Neutrophil (primary cell): ENCODE results near the gene CNTNAP2.

ENCODE experiments used
- H3K27ac ChIP-seq: fragments of 200-600 bp; sonication (generic); 2 replicates; pipeline ENCODE4 v1.5.1; 2016; ENCODE audit warnings: mild to moderate bottlenecking, moderate library complexity
- H3K27me3 ChIP-seq: fragments of 200-600 bp; sonication (generic); 2 replicates; pipeline ENCODE4 v1.6.0; 2016; ENCODE audit warnings: mild to moderate bottlenecking
- H3K36me3 ChIP-seq: fragments of 200-600 bp; sonication (generic); 2 replicates; pipeline ENCODE4 v1.5.1; 2017
- H3K4me1 ChIP-seq, 2 experiments: fragments of 200-600 bp in 1 of 2; sonication (generic) in 1 of 2; 1 replicate in 1 of 2; 2 replicates in 1 of 2; pipeline versions ENCODE4 v1.5.1 to v1.6.1; 2013 to 2016; ENCODE audit warnings: low read depth in 1 of 2, low read length in 1 of 2, mild to moderate bottlenecking in 1 of 2, moderate library complexity in 1 of 2; ENCODE audit not compliant: control insufficient read depth in 1 of 2, insufficient read depth in 1 of 2
- H3K4me3 ChIP-seq, 2 experiments: fragments of 200-600 bp in 1 of 2; sonication (generic) in 1 of 2; 1 replicate in 1 of 2; 2 replicates in 1 of 2; pipeline ENCODE4 v1.5.1; 2013 to 2016; ENCODE audit warnings: low read depth in 1 of 2, low read length in 1 of 2, mild to moderate bottlenecking in 1 of 2, moderate library complexity in 1 of 2
- H3K9me3 ChIP-seq: fragments of 200-600 bp; sonication (generic); 2 replicates; pipeline ENCODE4 v1.5.1; 2016
- TF ChIP-seq, protein P1 (sequence below): fragments of 200-600 bp; sonication (generic); IDR thresholded peaks from 2 replicates; pipeline ENCODE4 v1.5.1; 2016; ENCODE audit warnings: antibody characterized with exemption

Gene CNTNAP2

DNA sequence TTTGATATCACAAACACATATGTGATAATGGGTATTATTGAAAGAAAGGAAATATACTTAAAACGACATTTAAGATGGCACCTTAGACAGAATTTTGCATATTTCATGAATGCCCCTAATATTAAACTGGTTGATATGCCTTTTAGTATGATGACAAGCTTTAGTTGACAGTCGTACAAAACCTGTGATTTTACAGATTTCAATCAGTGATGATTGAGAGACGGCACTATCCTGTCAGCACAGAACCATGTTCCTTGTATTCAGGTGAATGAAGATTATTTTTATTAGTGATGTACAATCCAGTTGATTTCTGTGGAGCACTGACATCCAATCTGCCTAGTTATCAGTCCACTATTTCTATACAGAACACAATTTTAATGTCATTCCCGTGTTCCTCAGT lies 333.0 kb downstream of the CNTNAP2 start:
- Histone ChIP-seq H3K4me3 (no peak overlapping the region), H3K9me3 (no peaks in the 10 kb centered on the region), H3K27me3 (no peaks in the 10 kb centered on the region), H3K4me1 (no peaks in the 10 kb centered on the region), H3K36me3 (no peaks in the 10 kb centered on the region), H3K27ac (no peak overlapping the region)
- TF ChIP-seq, protein P1, sequence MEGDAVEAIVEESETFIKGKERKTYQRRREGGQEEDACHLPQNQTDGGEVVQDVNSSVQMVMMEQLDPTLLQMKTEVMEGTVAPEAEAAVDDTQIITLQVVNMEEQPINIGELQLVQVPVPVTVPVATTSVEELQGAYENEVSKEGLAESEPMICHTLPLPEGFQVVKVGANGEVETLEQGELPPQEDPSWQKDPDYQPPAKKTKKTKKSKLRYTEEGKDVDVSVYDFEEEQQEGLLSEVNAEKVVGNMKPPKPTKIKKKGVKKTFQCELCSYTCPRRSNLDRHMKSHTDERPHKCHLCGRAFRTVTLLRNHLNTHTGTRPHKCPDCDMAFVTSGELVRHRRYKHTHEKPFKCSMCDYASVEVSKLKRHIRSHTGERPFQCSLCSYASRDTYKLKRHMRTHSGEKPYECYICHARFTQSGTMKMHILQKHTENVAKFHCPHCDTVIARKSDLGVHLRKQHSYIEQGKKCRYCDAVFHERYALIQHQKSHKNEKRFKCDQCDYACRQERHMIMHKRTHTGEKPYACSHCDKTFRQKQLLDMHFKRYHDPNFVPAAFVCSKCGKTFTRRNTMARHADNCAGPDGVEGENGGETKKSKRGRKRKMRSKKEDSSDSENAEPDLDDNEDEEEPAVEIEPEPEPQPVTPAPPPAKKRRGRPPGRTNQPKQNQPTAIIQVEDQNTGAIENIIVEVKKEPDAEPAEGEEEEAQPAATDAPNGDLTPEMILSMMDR, result no peak

DNA sequence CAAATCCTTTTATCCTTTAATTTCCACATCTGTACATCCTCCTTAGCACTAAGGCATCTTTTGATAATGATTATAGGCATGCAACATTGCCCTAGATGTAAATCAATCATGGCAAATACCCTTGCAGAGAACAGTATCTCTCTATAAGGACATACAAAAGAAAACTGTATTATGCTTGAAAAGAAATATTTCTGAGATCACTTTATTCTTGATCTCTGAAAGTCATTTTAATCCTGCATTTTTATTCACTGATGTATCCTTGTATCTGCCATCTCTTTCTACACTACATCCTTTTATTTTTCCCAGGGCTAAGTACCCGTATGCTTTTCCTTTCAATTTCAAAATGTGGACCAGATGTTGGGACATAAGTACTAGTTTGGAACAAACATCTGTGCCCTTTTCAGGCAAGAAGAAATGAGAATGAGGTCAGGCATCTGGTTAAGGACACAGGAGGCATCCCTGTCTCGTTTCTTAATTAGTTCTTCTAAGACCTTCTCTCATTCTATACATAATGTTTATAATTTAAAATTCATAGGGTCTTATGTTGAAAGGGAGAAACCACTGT lies 338.6 kb downstream of the CNTNAP2 start:
- no peaks in the 10 kb centered on the region for H3K4me1 ChIP-seq
- H3K36me3 ChIP-seq, result no peaks in the 10 kb centered on the region
- no peaks in the 10 kb centered on the region for H3K27me3 ChIP-seq
- no peak overlapping the region for H3K4me3 ChIP-seq
- no peak overlapping the region for H3K27ac ChIP-seq
- TF ChIP-seq, protein P1, result no peak
- H3K9me3 ChIP-seq, result no peaks in the 10 kb centered on the region

DNA sequence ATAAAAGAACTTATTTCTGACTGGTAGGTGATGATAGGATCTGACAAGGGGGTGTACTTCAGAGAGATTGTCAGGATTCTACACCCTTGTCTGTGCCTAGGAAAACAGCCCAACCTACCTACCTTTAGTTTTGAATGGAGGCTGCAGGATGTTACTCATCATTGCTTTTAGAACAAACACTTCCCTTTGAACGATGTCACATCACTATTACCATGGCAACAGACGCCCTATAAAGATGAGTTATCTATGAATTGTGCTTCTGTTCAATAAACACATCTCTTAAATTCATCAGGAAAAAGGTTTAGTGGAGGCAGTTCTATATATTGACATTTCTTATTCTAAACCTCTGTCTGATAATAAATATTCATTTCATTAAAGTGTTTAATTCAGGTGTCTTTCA lies 362.4 kb downstream of the CNTNAP2 start:
- H3K36me3 ChIP-seq, result no peaks in the 10 kb centered on the region
- no peaks in the 10 kb centered on the region for H3K4me1 ChIP-seq
- no peaks in the 10 kb centered on the region for H3K27me3 ChIP-seq
- no peaks in the 10 kb centered on the region for H3K9me3 ChIP-seq
- no peak overlapping the region for H3K27ac ChIP-seq
- TF ChIP-seq, protein P1, result no peak
- H3K4me3 ChIP-seq, result no peak overlapping the region

DNA sequence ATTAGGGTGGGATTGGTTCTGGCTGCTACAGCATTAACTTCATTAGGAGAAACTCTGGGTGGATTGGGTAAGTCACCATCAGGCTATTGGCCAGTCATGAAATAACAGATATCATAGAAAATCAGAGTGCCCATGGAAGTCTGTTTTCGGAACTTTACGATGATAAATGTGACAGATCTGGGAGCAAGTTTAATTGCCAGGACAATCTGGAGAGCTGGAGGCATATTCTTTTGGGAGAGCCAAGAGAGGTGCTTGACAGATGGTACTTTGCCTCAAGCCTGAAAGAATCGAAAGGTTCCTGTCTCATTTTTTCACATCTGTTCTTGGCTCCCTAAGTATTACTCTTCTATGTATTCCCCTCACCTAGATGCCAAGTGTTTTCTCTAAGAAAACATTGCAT lies 369.9 kb downstream of the CNTNAP2 start:
- Histone ChIP-seq H3K4me3 (no peak overlapping the region), H3K27ac (no peak overlapping the region), H3K4me1 (no peaks in the 10 kb centered on the region), H3K27me3 (no peaks in the 10 kb centered on the region), H3K36me3 (no peaks in the 10 kb centered on the region), H3K9me3 (no peaks in the 10 kb centered on the region)
- TF ChIP-seq, protein P1, result no peak

DNA sequence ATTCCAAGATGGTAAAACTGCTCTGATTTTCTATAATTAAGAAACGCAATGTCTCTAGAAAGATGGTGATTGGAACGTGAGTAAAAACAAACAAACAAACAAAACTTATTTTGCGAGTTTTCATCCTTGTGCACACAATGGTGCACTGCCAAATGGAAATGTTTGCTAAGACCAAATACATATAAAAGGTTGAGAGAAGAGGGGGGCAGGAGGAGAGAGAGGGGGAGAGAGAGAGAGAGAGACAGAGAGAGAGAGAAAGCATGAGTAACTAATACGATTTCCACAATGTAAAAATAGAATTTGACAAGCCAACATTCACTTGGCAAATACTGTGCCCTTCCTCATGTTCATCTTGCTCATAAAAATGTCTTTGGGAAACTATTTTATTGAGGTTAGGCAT lies 375.4 kb downstream of the CNTNAP2 start:
- Histone ChIP-seq H3K9me3 (no peaks in the 10 kb centered on the region), H3K36me3 (no peaks in the 10 kb centered on the region), H3K27me3 (no peaks in the 10 kb centered on the region), H3K27ac (no peak overlapping the region), H3K4me3 (no peak overlapping the region), H3K4me1 (no peaks in the 10 kb centered on the region)
- TF ChIP-seq, protein P1, result no peak
